Common myeloid progenitor, CD34-positive (primary cell): ENCODE results near the gene RAP1A.

Source experiments
- CTCF ChIA-PET: fragments of 350-600 bp; sonication (Branson Sonifier 250); formaldehyde crosslinking; loops from one replicate; lab custom pipeline; 2021; ENCODE audit warnings: antibody characterized with exemption; lab: Charles Lee
- POLR2A ChIA-PET: fragments of 350-600 bp; sonication (Branson Sonifier 250); formaldehyde crosslinking; loops from one replicate; lab custom pipeline; 2021; ENCODE audit warnings: antibody characterized with exemption; lab: Charles Lee
- DNase-seq, 3 donors: peaks; one replicate each; pipeline versions ENCODE4 v3.0.0 to v3.0.0-alpha.2; 2013
- H3K27ac ChIP-seq, 2 experiments: 1 replicate in 1 of 2; 2 replicates in 1 of 2; pipeline ENCODE4 v1.7.0; 2013; ENCODE audit warnings: inconsistent platforms in 2 of 2, low read length in 2 of 2, mild to moderate bottlenecking in 2 of 2, low read depth in 1 of 2, moderate library complexity in 1 of 2; ENCODE audit not compliant: severe bottlenecking in 2 of 2, insufficient read depth in 1 of 2, poor library complexity in 1 of 2
- H3K27me3 ChIP-seq, 5 experiments: replicated peaks in 2 of 5; 1 replicate in 3 of 5; 2 replicates in 2 of 5; pipeline versions ENCODE4 v1.6.1 to v1.7.0; 2013; ENCODE audit warnings: low read length in 4 of 5, mild to moderate bottlenecking in 2 of 5, moderate library complexity in 2 of 5, inconsistent platforms in 1 of 5; ENCODE audit not compliant: insufficient read depth in 5 of 5, control insufficient read depth in 4 of 5
- H3K36me3 ChIP-seq, 4 experiments: 1 replicate in 2 of 4; 2 replicates in 2 of 4; pipeline versions ENCODE4 v1.6.1 to v1.7.0; 2013; ENCODE audit warnings: low read length in 3 of 4, control low read depth in 1 of 4, mild to moderate bottlenecking in 1 of 4; ENCODE audit not compliant: control insufficient read depth in 4 of 4, insufficient read depth in 4 of 4
- H3K4me1 ChIP-seq, 4 experiments: 1 replicate in 3 of 4; 2 replicates in 1 of 4; pipeline versions ENCODE4 v1.6.1 to v1.7.1; 2013; ENCODE audit warnings: low read length in 3 of 4, mild to moderate bottlenecking in 3 of 4, control low read depth in 1 of 4, inconsistent platforms in 1 of 4, moderate library complexity in 1 of 4; ENCODE audit not compliant: control insufficient read depth in 4 of 4, insufficient read depth in 4 of 4; ENCODE audit errors: control extremely low read depth in 1 of 4
- H3K4me3 ChIP-seq, 7 experiments: 1 replicate in 4 of 7; 2 replicates in 3 of 7; pipeline versions ENCODE4 v1.5.1 to v1.7.0; 2013; ENCODE audit warnings: mild to moderate bottlenecking in 7 of 7, low read length in 6 of 7, moderate library complexity in 6 of 7, inconsistent platforms in 2 of 7, low read depth in 2 of 7, control low read depth in 1 of 7; ENCODE audit not compliant: insufficient read depth in 4 of 7, control insufficient read depth in 1 of 7; ENCODE audit errors: extremely low read depth in 1 of 7
- H3K9me3 ChIP-seq, 5 experiments: 1 replicate in 4 of 5; 2 replicates in 1 of 5; pipeline versions ENCODE4 v1.6.1 to v1.7.1; 2013; ENCODE audit warnings: low read length in 4 of 5, mild to moderate bottlenecking in 2 of 5, inconsistent platforms in 1 of 5, low read depth in 1 of 5, moderate library complexity in 1 of 5; ENCODE audit not compliant: control insufficient read depth in 4 of 5, insufficient read depth in 2 of 5; ENCODE audit errors: control extremely low read depth in 1 of 5
- WGBS: methylation state at CpG from one replicate; pipeline ENCODE4 v1.1.5; 2013; ENCODE audit not compliant: insufficient coverage; 5-methylcytosine and 5-hydroxymethylcytosine counted together

The RAP1A gene

GRCh38 chr1:111618081-111618480 is 1.5 kb upstream of the RAP1A start:
- DNase-seq, result no peak
- POLR2A ChIA-PET, result no interaction called here
- no peak overlapping the region for H3K4me3 ChIP-seq
- CTCF ChIA-PET, result interaction anchor here (1.0 to 4.6 kb wide), 5 partner anchors 12 to 110 kb away, joined by 3 to 28 read pairs (median 3); no protein-coding TSS in a partner anchor
- no peaks in the 10 kb centered on the region for H3K9me3 ChIP-seq
- 70% methylated on average over 2 of the region's 2 CpGs for WGBS
- peaks cover 33 to 65% (median 52%) of the 10 kb centered on the region in 4 experiments for H3K4me1 ChIP-seq
- H3K27ac ChIP-seq, result no peak overlapping the region
- H3K36me3 ChIP-seq, result no peaks in the 10 kb centered on the region
- H3K27me3 ChIP-seq, result no peaks in the 10 kb centered on the region

- CTCF ChIA-PET, result interaction anchor here (0.9 to 4.6 kb wide), 5 partner anchors 13 to 111 kb away, joined by 3 to 28 read pairs (median 3); no protein-coding TSS in a partner anchor
- DNase-seq, result peak in 2 of 3 donors; percentile 35 to 38
- H3K27me3 ChIP-seq, result no peaks in the 10 kb centered on the region
These were observed 491 bp upstream of the RAP1A start for GRCh38 chr1:111618961-111619634.

GRCh38 chr1:111620441-111620971 is 917 bp downstream of the RAP1A start:
- peak in 1 of 3 donors; percentile 41 for DNase-seq
- ChIA-PET POLR2A (interaction anchor here (1.2 to 1.4 kb wide), 2 partner anchors 104 to 113 kb away, joined by 4 to 6 read pairs; no protein-coding TSS in a partner anchor), CTCF (interaction anchor here (1.3 to 4.6 kb wide), 2 partner anchors 11 to 112 kb away, joined by 3 to 28 read pairs; no protein-coding TSS in a partner anchor)

More at GRCh38 chr1:111618961-111619634, 491 bp upstream of the RAP1A start:
- POLR2A ChIA-PET, result interaction anchor here (0.6 to 1.3 kb wide), 3 partner anchors 26 to 40 kb away, joined by 3 to 4 read pairs (median 3); no protein-coding TSS in a partner anchor
- 51% methylated on average over 19 of the region's 19 CpGs for WGBS
- H3K4me3 ChIP-seq, result peak overlapping the region; percentile 55 to 91 (median 84)
- H3K27ac ChIP-seq, result peak overlapping the region; percentile 64 to 88
- H3K4me1 ChIP-seq, result peaks cover 33 to 67% (median 52%) of the 10 kb centered on the region in 4 experiments
- H3K9me3 ChIP-seq, result no peaks in the 10 kb centered on the region
- peaks cover 0 to 3% (median under 1%) of the 10 kb centered on the region in 4 experiments for H3K36me3 ChIP-seq

GRCh38 chr1:111621050-111621449 is 1.5 kb downstream of the RAP1A start:
- DNase-seq, result peak in 1 of 3 donors; percentile 27
- POLR2A ChIA-PET, result interaction anchor here (1.2 to 1.4 kb wide), 2 partner anchors 105 to 113 kb away, joined by 4 to 6 read pairs; no protein-coding TSS in a partner anchor
- WGBS, result 60% methylated on average over 3 of the region's 4 CpGs
- Histone ChIP-seq H3K9me3 (no peaks in the 10 kb centered on the region), H3K36me3 (peaks cover 0 to 3% (median under 1%) of the 10 kb centered on the region in 4 experiments), H3K27me3 (no peaks in the 10 kb centered on the region), H3K4me3 (peak overlapping the region in 6 of 7 experiments; percentile 55 to 91 (median 84)), H3K27ac (peak overlapping the region; percentile 69 to 88), H3K4me1 (peaks cover 30 to 72% (median 54%) of the 10 kb centered on the region in 4 experiments)
- CTCF ChIA-PET, result interaction anchor here (1.3 to 4.6 kb wide), 3 partner anchors 10 to 113 kb away, joined by 3 to 28 read pairs (median 6); no protein-coding TSS in a partner anchor

More at GRCh38 chr1:111620441-111620971, 917 bp downstream of the RAP1A start:
- no peaks in the 10 kb centered on the region for H3K27me3 ChIP-seq
- H3K4me3 ChIP-seq, result peak overlapping the region; percentile 55 to 91 (median 84)
- WGBS, result 0% methylated on average over 8 of the region's 12 CpGs
- H3K36me3 ChIP-seq, result peaks cover 0 to 3% (median under 1%) of the 10 kb centered on the region in 4 experiments
- no peaks in the 10 kb centered on the region for H3K9me3 ChIP-seq
- peak overlapping the region; percentile 69 to 88 for H3K27ac ChIP-seq
- H3K4me1 ChIP-seq, result peaks cover 32 to 72% (median 57%) of the 10 kb centered on the region in 4 experiments

GRCh38 chr1:111622166-111622565 is 2.6 kb downstream of the RAP1A start:
- CTCF ChIA-PET, result interaction anchor here (1.3 to 4.6 kb wide), 4 partner anchors 9 to 137 kb away, joined by 4 to 28 read pairs (median 6); no protein-coding TSS in a partner anchor

GRCh38 chr1:111624382-111624781 is 4.8 kb downstream of the RAP1A start:
- DNase-seq, result no peak
- Histone ChIP-seq H3K9me3 (no peaks in the 10 kb centered on the region), H3K36me3 (peaks cover 0 to 3% (median 2%) of the 10 kb centered on the region in 4 experiments), H3K4me1 (peaks cover 21 to 68% (median 49%) of the 10 kb centered on the region in 4 experiments), H3K4me3 (peak overlapping the region in 1 of 7 experiments; percentile 23), H3K27me3 (no peaks in the 10 kb centered on the region), H3K27ac (no peak overlapping the region)
- no CpG with 5 or more reads among the region's 2 CpGs for WGBS
- CTCF ChIA-PET, result interaction anchor here (0.8 to 2.0 kb wide), 3 partner anchors 25 to 115 kb away, joined by 4 to 6 read pairs (median 4); no protein-coding TSS in a partner anchor
- POLR2A ChIA-PET, result no interaction called here

More at GRCh38 chr1:111622166-111622565, 2.6 kb downstream of the RAP1A start:
- no peaks in the 10 kb centered on the region for H3K27me3 ChIP-seq
- DNase-seq, result no peak
- peaks cover 29 to 68% (median 48%) of the 10 kb centered on the region in 4 experiments for H3K4me1 ChIP-seq
- H3K9me3 ChIP-seq, result no peaks in the 10 kb centered on the region
- H3K27ac ChIP-seq, result peak overlapping the region in 1 of 2 experiments; percentile 88
- POLR2A ChIA-PET, result no interaction called here
- peak overlapping the region in 3 of 7 experiments; percentile 1 to 91 (median 49) for H3K4me3 ChIP-seq
- H3K36me3 ChIP-seq, result peaks cover 0 to 3% (median under 1%) of the 10 kb centered on the region in 4 experiments
